RCC 7860 (cell line): ENCODE data around the gene BMS1.
"Not testable (repeated sequence)": the region's sequence is repeated elsewhere in the genome, so short reads cannot be mapped to it uniquely, and the experiment has no call there.

Experiments used
- DNase-seq: peaks from one replicate; pipeline ENCODE4 v3.0.0-alpha.2; 2015; ENCODE audit warnings: low spot score
- FAIRE-seq: peaks from 2 replicates; lab custom pipeline; 2012; peaks lifted over from hg19 to GRCh38; lab: Jason Lieb, UNC

Gene BMS1

DNA sequence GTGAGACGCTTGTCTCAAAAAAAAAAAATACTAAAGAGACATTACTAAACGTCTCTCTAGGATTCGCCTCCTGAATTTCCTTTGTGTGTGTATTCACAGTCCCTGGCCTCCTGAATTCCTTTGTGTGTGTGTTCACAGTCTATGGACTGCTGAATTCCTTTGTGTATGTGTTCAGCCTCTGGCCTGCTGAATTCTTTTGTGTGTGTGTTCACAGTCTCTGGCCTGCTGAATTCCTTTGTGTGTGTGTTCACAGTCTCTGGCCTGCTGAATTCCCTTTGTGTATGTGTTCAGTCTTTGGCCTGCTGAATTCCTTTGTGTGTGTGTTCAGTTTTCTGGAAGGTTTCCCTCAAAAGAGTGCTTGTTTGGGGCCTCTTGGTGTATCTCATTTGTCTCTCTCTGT lies 8.2 kb downstream of the BMS1 start:
- DNase-seq, result no peak
- no peak for FAIRE-seq

DNA sequence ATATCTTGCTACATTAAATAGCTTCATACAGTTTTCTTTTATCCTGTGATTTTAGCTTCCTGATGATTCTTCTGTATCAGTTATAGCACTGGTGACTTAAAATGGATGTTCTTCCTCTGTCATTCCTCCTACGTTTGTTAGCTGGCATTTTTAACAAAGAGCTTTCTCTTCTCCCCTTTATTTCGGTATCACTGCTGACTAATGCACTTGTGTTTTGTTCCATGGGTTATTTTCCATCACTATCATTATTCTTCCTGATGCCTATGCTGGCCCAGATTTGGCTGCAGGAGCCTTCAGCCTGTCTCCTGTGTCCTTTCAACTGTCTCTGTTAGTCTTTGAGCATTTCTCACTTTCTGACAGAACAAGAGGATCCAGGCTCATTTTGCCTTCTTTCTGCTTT lies 13.1 kb downstream of the BMS1 start:
- DNase-seq, result no peak
- FAIRE-seq, result no peak

DNA sequence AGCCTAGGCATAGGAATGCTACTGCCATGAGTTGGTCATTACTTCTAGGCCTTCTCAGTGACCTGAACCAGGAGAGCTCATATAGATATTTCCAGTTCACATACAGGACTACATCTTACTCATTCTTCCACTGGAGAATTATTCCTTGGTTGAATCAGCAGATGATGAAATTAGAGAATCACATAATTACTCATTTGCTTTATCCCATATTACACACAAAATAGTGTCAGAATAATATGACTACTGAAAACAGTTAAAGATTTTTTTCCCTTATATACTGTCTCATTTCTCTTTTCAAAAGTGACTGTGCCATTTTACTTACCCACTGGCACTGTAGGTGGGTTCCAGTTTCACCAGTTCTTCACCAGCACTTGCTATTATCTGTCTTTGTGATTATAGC lies 18.5 kb downstream of the BMS1 start:
- FAIRE-seq (no peak), DNase-seq (no peak)

DNA sequence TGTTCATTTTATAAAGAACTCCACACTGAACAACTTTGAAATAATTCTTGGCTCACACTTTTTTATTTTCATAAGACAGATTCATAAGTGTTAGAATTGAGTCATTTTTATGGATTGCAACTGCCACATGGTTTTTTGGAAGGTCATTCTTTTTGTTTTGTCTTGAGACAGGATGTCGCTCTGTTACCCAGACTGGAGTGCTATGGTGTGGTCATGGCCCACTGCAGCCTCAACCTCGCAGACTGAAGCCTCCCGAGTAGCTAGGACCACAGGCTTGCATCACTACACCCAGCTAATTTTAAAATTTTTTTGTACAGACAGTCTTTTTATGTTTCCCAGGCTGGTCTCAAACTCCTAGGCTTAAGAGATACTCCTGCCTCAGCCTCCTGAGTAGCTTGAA lies 20.3 kb downstream of the BMS1 start:
- no peak for DNase-seq
- no peak for FAIRE-seq

DNA sequence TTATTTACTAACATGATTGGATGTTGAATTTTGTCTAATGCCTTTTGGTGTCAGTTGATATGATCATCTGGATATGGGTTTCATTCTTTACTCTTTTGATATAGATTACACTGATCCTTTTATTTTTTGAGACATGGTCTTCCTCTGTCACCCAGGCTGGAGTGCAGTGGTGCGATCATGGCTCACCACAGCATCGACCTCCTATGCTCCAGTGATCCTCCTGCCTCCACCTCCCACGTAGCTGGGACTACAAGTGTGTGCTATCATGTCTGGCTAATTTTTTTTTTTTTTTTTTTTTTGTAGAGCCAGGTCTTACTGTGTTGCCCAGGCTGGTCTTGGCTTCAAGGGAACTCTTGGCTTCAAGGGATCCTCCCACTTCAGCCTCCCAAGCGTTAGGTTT lies 27.1 kb downstream of the BMS1 start:
- DNase-seq, result no peak
- peak; percentile 81 for FAIRE-seq

DNA sequence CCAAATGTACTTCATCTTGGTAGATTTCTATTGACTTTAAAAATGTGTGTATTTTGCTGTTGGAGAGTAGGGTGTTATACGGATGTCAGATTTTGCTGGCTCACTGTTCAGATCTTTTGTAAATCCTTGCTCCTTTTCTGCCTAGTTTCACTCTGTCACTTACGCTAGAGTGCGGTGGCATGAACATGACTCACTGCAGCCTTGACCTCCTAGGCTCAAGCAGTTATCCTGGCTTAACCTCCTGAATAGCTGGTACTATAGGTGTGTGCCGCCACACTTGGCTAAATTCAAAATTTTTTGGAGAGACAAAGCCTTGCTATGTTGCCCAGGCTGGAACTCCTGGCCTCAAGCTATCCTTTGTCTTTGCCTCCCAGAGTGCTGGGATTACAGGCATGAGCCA lies 29.4 kb downstream of the BMS1 start:
- no peak for DNase-seq
- no peak for FAIRE-seq

DNA sequence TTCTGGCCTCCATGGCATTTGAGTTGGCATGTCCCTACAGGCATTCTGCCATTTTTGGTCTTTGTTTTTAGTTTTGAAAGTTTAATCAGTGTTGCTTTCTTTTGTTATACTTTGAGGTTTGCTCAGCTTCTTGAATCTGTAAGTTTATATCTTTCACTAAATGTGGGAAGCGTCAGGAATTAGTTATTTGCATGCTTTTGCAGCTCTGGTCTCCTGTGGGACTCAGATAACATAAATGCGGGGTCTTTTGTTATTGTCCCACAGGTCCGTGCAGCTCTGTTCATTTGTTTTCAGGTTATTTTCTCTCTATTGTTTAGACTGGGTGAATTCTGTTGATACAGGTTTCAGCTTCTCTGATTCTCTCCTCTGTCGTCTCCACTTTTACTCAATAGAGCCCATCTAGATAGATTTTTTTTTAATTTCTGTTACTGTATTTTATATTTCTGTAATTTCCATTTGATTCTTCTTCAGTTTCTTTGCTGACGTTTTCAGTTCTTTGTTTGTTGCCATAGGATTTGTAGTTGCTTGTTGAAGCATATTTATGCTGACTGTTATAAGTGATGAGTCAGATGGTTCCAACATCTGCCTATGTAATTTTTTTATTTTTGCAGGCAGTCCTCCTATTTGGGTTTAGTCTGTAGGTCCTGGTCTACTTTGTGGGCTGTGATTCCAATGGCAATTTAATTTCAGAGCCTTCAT lies 31.5 kb downstream of the BMS1 start:
- not testable (repeated sequence) for FAIRE-seq, DNase-seq

DNA sequence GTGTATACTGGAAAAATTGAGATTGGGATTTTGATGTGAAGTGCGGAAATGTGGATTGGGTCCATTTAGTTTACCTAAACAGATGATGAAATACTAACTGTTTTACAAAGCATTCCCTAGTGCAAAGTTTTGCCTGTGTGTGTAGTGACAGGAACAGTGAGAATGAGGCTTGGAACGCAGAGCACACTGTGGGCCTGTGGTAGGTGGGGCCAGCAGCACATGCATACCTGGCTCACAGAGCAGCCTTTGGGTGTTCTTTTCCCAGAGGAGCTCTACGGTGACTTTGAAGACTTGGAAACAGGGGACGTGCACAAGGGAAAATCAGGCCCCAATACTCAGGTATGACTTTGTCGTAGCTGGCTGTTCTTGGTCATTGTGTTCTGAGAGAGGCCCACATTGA lies 33.7 kb downstream of the BMS1 start:
- not testable (repeated sequence) for FAIRE-seq, DNase-seq

DNA sequence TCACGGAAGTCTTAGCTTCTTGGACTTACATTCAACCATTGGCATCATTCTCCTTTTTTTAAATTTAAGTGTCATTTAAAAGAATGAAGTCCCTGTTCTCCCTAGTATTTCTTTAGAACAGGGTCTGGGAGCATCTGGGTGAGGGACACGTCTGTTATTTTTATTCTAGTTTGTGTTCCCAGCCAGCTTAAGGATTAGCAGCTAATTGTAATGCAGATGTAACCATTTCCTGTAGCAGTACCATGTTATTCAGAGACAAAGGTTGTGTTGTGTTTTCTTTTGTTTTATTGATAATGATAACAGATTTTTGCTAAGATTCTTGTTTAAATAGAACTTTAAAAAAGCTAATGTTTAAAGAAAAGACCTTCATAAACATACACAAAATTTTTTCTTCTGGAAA lies 34.3 kb downstream of the BMS1 start:
- DNase-seq (no peak), FAIRE-seq (no peak)

DNA sequence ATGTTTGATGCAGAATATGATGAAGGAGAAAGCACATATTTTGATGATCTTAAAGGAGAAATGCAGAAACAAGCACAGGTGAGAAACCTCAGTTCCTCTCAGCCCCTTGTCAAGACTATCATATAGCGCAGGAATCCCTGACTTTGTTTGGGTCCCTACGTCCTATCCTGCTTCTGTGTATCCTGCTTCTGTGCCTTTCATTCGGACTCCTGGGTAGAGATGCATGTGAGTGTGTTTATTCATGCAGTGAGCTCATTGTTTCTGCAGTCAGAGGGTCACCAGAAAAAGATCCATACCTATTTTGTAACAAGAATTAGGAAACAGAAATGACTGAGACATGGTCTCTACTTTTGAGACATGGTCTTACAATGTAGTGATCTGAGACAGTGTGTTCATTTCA lies 34.8 kb downstream of the BMS1 start:
- DNase-seq, FAIRE-seq: not testable (repeated sequence)

DNA sequence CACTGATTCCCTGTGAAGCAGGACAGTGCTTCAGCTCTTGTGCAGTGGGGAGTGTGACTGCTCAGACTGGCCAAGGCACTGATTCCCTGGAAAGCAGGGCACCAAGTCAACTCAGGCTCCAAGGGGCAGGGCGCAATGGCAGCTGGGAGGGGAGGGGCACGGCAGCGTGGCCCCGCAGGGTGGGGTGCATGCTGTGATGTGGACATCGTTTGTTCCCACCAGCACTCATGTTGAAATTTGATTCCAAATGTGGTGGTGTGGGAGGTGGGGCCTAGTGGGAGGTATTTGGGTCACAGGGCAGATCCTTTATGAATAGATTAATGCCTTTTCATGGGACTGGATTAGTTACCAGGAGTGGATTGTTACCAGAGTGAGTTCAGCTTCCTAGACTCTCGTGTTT lies 44.2 kb downstream of the BMS1 start:
- DNase-seq, FAIRE-seq: not testable (repeated sequence)

DNA sequence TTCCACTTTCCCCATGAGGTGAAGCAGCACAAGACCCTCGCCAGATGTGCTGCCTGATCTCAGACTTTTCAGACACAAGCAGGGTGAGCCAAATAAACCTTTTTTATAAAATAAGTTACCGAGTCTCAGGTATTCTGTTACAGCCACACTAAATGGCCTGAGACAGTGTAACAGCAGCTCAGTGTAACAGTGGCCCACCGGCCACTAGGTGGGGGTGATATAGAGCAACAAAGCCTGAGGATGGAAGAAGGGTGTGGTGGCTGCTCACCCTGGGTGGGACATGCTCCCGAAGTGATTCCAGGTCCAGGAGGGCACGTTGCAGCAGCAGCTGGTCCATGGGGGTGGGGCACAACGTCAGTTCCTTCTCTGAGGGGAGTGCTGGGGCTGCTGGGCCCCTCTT lies 44.6 kb downstream of the BMS1 start:
- FAIRE-seq (no peak), DNase-seq (no peak)

DNA sequence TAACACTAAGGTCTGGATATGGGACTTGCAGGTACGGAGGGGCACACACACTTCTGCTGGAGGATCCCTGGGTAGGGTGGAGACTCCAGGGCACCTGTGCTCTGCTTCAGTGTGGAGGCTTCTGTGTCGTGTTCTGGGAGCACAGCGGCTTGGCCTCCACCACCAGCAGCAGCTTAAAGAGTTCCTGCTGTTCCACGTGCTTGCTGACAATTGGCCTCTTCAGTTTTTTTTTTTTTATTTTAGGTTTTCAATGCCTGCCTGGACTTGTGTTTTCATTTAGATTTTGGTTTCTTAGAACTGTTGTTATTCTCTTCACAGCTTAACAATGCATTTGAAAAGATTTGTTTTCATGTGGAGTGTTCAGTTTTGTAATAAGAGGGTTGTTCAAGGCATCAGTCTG lies 45.8 kb downstream of the BMS1 start:
- not testable (repeated sequence) for FAIRE-seq, DNase-seq

DNA sequence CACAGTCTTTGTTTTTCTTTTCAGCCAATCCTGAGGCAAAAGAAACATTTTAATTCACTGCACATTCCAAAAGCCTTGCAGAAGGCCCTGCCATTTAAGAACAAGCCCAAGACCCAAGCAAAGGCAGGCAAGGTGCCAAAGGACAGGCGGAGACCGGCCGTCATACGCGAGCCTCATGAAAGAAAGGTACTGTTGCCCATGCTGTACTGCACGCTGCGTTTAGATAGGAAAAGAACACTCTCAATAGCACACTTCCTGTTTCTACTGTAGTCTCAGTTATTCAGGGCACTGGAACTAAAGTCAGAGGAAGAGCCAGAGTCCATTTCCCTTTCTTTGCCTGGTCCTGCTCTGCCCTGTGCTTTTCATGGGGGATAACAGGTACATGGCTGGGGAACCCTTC lies 47.6 kb downstream of the BMS1 start:
- no peak for DNase-seq

DNA sequence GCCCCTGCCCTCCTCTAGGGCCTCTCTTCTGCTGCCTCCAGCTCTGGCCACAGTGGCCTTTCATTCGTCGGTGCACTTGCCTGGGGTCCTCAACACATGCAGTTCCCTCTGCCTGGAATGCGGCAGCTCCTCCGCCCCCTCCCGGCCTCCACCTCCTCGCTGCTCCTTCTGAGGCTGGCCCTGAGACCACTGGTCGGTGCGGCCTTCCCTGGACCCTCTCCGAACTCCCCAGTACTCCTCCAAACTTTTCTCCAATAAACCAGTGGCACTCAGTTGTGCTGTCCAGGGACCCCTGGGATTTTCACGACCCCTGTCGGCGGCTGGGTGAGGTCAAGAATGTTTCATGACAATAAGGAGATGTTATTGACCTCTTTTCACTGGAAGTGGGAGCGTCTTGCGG lies 53.5 kb downstream of the BMS1 start:
- DNase-seq, result no peak
- FAIRE-seq, result no peak

More for the DNA sequence above, 47.6 kb downstream of the BMS1 start:
- FAIRE-seq, result no peak

DNA sequence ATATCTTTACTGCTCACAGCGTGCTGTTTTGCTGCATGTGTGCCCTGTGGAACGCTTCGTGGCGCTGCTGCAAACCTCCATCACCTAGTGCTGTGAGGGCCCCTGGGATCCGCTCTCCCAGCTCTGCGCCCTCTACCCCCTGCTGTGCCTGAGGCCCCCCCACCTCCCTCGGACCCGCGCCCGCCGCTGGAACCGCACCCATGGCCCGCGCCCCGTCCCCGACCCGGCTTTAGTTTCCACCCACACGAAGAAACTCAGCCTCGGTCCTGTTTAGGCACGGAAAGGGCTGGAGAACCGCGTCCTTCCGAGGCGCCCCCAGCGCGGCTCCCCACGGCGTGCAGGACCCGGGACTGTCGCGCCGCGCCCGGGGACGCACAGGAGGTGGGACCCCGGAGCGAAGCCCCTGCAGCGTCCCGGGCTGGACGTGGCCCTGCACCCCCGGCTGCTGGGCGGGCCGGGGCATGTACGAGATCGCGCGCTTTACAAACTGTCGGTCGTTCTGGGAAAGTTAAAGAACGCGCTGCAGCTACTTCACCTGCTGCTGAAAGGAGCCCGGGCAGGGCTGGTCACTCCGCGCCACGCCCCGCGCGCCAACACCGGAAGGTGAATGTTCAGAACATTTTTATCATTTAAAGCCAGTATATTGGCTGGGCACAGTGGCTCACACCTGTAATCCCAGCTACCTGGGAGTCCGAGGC lies 54.3 kb downstream of the BMS1 start:
- FAIRE-seq (no peak), DNase-seq (no peak)

DNA sequence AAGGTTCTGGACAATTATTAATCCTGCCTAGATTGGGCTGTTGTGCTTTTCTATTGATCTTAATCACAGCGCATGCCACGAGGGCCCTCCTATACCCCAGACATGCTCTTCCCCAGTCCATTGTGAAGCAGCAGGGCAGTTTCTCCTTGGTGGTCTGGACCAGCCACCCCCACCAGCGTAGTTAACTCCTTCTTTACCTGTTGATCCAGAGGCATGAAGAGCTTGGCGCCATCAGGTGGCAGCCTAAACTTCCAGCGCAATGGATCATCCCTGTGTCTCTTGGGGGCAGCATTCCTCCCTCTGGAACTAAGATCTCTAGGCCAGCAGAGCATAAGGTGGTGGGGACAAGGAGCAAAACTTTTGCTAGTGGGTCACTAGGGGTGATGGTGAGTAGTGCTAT lies 62.2 kb downstream of the BMS1 start:
- not testable (repeated sequence) for FAIRE-seq, DNase-seq

DNA sequence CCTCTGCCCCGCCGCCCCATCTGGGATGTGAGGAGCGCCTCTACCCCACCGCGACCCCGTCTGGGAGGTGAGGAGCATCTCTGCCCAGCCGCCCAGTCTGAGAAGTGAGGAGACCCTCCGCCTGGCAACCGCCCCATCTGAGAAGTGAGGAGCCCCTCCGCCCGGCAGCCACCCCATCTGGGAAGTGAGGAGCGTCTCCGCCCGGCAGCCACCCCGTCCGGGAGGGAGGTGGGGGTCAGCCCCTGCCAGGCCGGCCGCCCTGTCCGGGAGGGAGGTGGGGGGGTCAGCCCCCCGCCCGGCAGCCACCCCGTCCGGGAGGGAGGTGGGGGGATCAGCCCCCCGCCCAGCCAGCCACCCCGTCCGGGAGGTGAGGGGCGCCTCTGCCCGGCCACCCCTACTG lies 64.7 kb downstream of the BMS1 start:
- not testable (repeated sequence) for DNase-seq, FAIRE-seq

DNA sequence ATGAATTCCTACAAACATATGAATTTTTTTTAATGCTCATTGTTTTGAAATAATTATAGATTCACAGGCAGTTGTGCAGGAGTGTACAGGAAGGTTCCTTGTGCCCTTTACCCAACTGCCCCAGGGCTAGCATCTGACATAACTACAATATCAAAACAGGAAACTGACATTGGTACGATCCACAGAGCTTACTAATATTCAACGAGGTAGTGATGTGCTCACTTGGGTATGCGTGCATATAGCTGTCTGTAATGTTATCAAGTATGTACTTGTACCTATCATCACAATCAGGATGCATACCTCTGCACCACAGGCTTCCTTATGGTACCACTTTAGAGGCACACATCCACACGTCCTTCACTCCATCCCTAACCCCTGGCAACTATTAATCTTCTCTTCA lies 68.3 kb downstream of the BMS1 start:
- DNase-seq (no peak), FAIRE-seq (no peak)

DNA sequence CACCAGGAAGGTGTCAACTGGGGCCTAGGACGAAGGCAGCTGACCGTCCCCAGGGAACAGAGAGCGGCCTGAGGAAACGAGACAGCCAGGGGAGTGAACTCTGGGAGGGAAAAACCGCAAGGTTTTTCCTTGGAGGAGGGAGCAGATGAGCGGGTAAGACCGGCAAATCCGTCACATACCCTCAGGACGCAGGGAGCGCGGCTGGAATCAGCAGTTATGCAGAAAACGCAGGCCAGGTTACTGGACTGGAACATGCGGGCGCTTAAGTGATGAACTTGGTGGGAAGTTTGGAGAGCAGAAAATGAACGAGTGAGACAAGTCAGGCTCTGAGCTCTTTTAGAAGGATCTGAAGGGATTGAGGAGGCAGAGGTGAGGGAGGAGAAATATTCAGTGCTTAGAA lies 76.7 kb downstream of the BMS1 start:
- FAIRE-seq (no peak), DNase-seq (no peak)

DNA sequence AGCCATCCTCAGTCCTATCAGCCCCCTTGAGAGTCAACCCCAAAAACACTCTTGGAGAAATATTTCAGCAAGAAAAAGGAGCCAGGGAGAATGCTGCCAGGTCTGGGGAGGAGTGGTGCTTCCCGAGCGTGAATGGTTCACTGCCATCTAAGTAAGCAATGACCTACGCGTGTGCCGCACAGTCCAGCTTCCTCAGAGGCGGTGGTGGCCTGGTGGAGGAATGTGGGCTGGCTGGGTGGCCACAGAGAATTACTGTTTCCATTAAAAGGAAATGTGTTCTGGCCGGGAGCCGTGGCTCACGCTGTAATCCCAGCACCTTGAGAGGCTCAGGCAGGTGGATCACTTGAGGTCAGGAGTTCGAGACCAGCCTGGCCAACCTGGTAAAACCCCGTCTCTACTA lies 77.4 kb downstream of the BMS1 start:
- not testable (repeated sequence) for DNase-seq, FAIRE-seq

DNA sequence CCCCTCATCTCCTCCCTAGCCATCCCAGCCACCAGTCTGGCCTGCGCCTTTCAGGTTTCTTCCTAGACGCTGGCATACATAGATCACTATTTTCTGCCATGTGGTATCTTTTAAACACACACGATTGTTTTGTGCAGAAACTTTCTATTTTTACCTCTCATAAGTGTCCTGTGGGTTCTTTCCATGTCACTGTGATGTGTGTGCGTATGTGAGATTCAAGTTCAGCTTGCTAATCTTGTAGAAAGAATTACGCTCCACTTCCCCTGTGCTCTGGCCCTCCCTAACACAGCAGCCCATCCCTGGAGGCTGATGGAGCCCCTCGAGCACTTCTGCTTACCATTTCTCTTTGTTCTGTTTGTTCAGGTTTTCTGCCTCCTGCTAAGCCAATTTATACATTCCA lies 80.2 kb downstream of the BMS1 start:
- DNase-seq, FAIRE-seq: not testable (repeated sequence)
